GM21825 (cell line): ENCODE results near the gene BRD4.
A peak's percentile ranks its signal among the peaks of the same experiment; 100 is the strongest.
"Not testable (repeated sequence)": the region's sequence is repeated elsewhere in the genome, so short reads cannot be mapped to it uniquely, and the experiment has no call there.

Experiments used
- ATAC-seq: cut with Tn5 transposase; IDR thresholded peaks from one replicate; pipeline ENCODE4 v1.9.1; 2021; ENCODE audit warnings: mild to moderate bottlenecking, moderate library complexity; ENCODE audit not compliant: unreplicated experiment

The BRD4 gene

GRCh38 chr19:15363048-15363447 lies 30.7 kb upstream of the BRD4 start:
- ATAC-seq, result not testable (repeated sequence)

GRCh38 chr19:15360015-15360414 lies 27.7 kb upstream of the BRD4 start:
- not testable (repeated sequence) for ATAC-seq

- ATAC-seq, result no peak
Observed at GRCh38 chr19:15358918-15359317, 26.6 kb upstream of the BRD4 start.

GRCh38 chr19:15357906-15358305 lies 25.6 kb upstream of the BRD4 start:
- ATAC-seq, result no peak

- ATAC-seq, result no peak
Observed at GRCh38 chr19:15354566-15355296, 22.4 kb upstream of the BRD4 start.

GRCh38 chr19:15353908-15354307 lies 21.6 kb upstream of the BRD4 start:
- ATAC-seq, result no peak

GRCh38 chr19:15352535-15352934 lies 20.2 kb upstream of the BRD4 start:
- ATAC-seq, result not testable (repeated sequence)

- not testable (repeated sequence) for ATAC-seq
Observed at GRCh38 chr19:15341328-15341727, 9.0 kb upstream of the BRD4 start.

- ATAC-seq, result no peak
Observed at GRCh38 chr19:15340086-15340485, 7.7 kb upstream of the BRD4 start.

- ATAC-seq, result no peak
Observed at GRCh38 chr19:15337202-15337601, 4.9 kb upstream of the BRD4 start.

- not testable (repeated sequence) for ATAC-seq
Observed at GRCh38 chr19:15335992-15336391, 3.7 kb upstream of the BRD4 start.

- peak; percentile 28 for ATAC-seq
Observed at GRCh38 chr19:15331419-15332310, 674 bp downstream of the BRD4 start.

GRCh38 chr19:15330801-15331418 lies 1.4 kb downstream of the BRD4 start:
- ATAC-seq, result no peak

GRCh38 chr19:15328312-15328711 lies 4.0 kb downstream of the BRD4 start:
- ATAC-seq, result no peak

GRCh38 chr19:15324791-15325519 lies 7.4 kb downstream of the BRD4 start:
- no peak for ATAC-seq

GRCh38 chr19:15323496-15324235 lies 8.7 kb downstream of the BRD4 start:
- ATAC-seq, result no peak

- ATAC-seq, result no peak
Observed at GRCh38 chr19:15321739-15322138, 10.6 kb downstream of the BRD4 start.

- ATAC-seq, result no peak
Observed at GRCh38 chr19:15320116-15320515, 12.2 kb downstream of the BRD4 start.

GRCh38 chr19:15318241-15318691 lies 14.1 kb downstream of the BRD4 start:
- no peak for ATAC-seq
